PC-9 (cell line): ENCODE data around the gene HHIPL1.

Experiments used
- EZH2 ChIP-seq: fragments of 200-600 bp; sonication (generic); IDR thresholded peaks from 2 replicates; pipeline ENCODE4 v1.8.0; 2017; ENCODE audit warnings: antibody characterized with exemption, low read depth
- TF ChIP-seq, protein P1 (sequence below): fragments of 200-600 bp; sonication (generic); conservative IDR thresholded peaks from 2 replicates; pipeline ENCODE4 v1.6.1; 2017; ENCODE audit warnings: mixed run types, antibody characterized with exemption, mild to moderate bottlenecking, moderate library complexity

DNA sequence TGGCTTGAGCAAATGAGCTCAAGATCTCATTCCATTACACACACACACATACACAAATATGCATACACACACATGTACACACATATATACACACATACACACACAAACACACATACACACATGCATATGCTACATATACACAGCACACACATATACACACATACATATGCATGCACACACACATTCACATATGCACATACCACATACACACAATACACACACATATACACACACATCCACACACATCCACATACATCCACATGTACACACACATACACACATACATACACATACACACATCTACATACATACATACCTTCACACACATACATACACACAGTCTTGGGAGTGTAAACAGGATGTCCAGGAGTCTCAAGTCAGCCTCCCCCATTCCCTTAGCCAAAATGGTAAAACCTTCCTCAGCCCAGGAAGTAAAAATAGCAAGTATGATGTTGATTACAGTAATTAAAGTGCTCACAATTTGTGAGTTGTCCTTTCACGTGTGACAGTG lies 12.8 kb downstream of the HHIPL1 start:
- TF ChIP-seq, protein P1, sequence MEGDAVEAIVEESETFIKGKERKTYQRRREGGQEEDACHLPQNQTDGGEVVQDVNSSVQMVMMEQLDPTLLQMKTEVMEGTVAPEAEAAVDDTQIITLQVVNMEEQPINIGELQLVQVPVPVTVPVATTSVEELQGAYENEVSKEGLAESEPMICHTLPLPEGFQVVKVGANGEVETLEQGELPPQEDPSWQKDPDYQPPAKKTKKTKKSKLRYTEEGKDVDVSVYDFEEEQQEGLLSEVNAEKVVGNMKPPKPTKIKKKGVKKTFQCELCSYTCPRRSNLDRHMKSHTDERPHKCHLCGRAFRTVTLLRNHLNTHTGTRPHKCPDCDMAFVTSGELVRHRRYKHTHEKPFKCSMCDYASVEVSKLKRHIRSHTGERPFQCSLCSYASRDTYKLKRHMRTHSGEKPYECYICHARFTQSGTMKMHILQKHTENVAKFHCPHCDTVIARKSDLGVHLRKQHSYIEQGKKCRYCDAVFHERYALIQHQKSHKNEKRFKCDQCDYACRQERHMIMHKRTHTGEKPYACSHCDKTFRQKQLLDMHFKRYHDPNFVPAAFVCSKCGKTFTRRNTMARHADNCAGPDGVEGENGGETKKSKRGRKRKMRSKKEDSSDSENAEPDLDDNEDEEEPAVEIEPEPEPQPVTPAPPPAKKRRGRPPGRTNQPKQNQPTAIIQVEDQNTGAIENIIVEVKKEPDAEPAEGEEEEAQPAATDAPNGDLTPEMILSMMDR: no peak
- no peak for TF ChIP-seq EZH2
